Measurements from ENCODE around the gene EVC. TPM values are rescaled to one million over a fixed set of nuclear protein-coding genes. Genes with fewer than 3 reads are reported as not detected.

Gene EVC
- total and polyA plus RNA-seq, 2 of the 8 experiments (the other 6 are each of a cell fraction or from before 2014, with no cell fraction given), result 2.6 to 9.8 TPM

- TF ChIP-seq USF2 (IDR thresholded peaks at IDR 0.05; ENCODE audit: low read length), result no peak
- no peak for TF ChIP-seq SRF (IDR thresholded peaks at IDR 0.05; ENCODE audit: low read depth, low read length)
- TF ChIP-seq KDM4A (IDR thresholded peaks at IDR 0.05; ENCODE audit: low read depth, low read length, severe bottlenecking), result no peak
Observed at GRCh38 chr4:5746250-5746649, 35.2 kb downstream of the EVC start (continued).

Measured in H1 (cell line).